H1 (cell line): ENCODE data around the gene LRRC9. TPM values are rescaled to one million over a fixed set of nuclear protein-coding genes. Genes with fewer than 3 reads are reported as not detected.

ENCODE experiments used
- CTCF ChIA-PET: fragments of 300-600 bp; sonication (Branson Sonifier 250); formaldehyde crosslinking; loops from one replicate; lab custom pipeline; 2021; ENCODE audit not compliant: partially characterized antibody; lab: Charles Lee
- POLR2A ChIA-PET: fragments of 300-600 bp; sonication (Branson Sonifier 250); formaldehyde crosslinking; loops from one replicate; lab custom pipeline; 2021; ENCODE audit warnings: inconsistent platforms; ENCODE audit not compliant: partially characterized antibody; lab: Charles Lee
- DNase-seq, 2 experiments: peaks; one replicate each; pipeline versions ENCODE4 v3.0.0 to v3.0.0-alpha.2; 2010 to 2022; ENCODE audit warnings: low spot score in 2 of 2, low read depth in 1 of 2, mixed read lengths in 1 of 2
- FAIRE-seq: peaks from 2 replicates; lab custom pipeline; 2011; peaks lifted over from hg19 to GRCh38; lab: Jason Lieb, UNC
- H2AFZ ChIP-seq: 2 replicates; pipeline ENCODE4 v1.8.1; 2012; ENCODE audit warnings: low read length, inconsistent platforms
- H2AK5ac ChIP-seq: 2 replicates; pipeline ENCODE4 v1.6.1; 2013; ENCODE audit warnings: low read depth, low read length
- H2BK120ac ChIP-seq: replicated peaks from 2 replicates; pipeline ENCODE3; 2013; ENCODE audit warnings: low read depth, low read length, inconsistent platforms
- H2BK12ac ChIP-seq: 2 replicates; pipeline ENCODE4 v1.6.1; 2013; ENCODE audit warnings: low read depth, low read length
- H2BK15ac ChIP-seq: 2 replicates; pipeline ENCODE4 v1.6.1; 2013; ENCODE audit warnings: low read length
- H2BK20ac ChIP-seq: 2 replicates; pipeline ENCODE4 v1.6.1; 2013; ENCODE audit warnings: low read length
- H2BK5ac ChIP-seq: 2 replicates; pipeline ENCODE4 v1.6.1; 2013; ENCODE audit warnings: low read depth, low read length
- H3K14ac ChIP-seq: 2 replicates; pipeline ENCODE4 v1.6.1; 2013; ENCODE audit warnings: inconsistent platforms; ENCODE audit not compliant: insufficient read length
- H3K18ac ChIP-seq: 2 replicates; pipeline ENCODE4 v1.6.1; 2013; ENCODE audit warnings: low read length; ENCODE audit errors: extremely low read depth
- H3K23ac ChIP-seq: 2 replicates; pipeline ENCODE4 v1.6.1; 2013; ENCODE audit warnings: inconsistent platforms; ENCODE audit not compliant: insufficient read length
- H3K23me2 ChIP-seq: 2 replicates; pipeline ENCODE4 v1.6.1; 2013; ENCODE audit warnings: low read depth, low read length
- H3K27ac ChIP-seq: 2 replicates; pipeline ENCODE4 v1.6.1; 2011; ENCODE audit warnings: low read depth, low read length, inconsistent platforms
- H3K27me3 ChIP-seq, 4 experiments: replicated peaks in 1 of 4; 1 replicate in 1 of 4; 2 replicates in 3 of 4; pipeline versions ENCODE4 v1.6.1 to v1.8.1; 2011 to 2013; ENCODE audit warnings: low read length in 3 of 4, mild to moderate bottlenecking in 3 of 4, inconsistent platforms in 2 of 4, mixed read lengths in 2 of 4, moderate library complexity in 1 of 4; ENCODE audit not compliant: control insufficient read depth in 3 of 4, insufficient read depth in 3 of 4; ENCODE audit errors: extremely low read depth in 1 of 4
- H3K36me3 ChIP-seq, 4 experiments: 2 replicates each; pipeline versions ENCODE4 v1.6.1 to v1.8.1; 2011 to 2013; ENCODE audit warnings: mild to moderate bottlenecking in 4 of 4, low read length in 3 of 4, moderate library complexity in 2 of 4, control low read depth in 1 of 4, inconsistent platforms in 1 of 4; ENCODE audit not compliant: insufficient read depth in 4 of 4, control insufficient read depth in 2 of 4
- H3K4ac ChIP-seq: replicated peaks from 2 replicates; pipeline ENCODE3; 2013; ENCODE audit warnings: low read length, low read depth, mixed read lengths, inconsistent platforms; ENCODE audit not compliant: insufficient read length
- H3K4me1 ChIP-seq, 4 experiments: replicated peaks in 1 of 4; 1 replicate in 1 of 4; 2 replicates in 3 of 4; pipeline versions ENCODE4 v1.6.1 to v1.8.1; 2011 to 2013; ENCODE audit warnings: low read length in 3 of 4, inconsistent platforms in 2 of 4, mixed read lengths in 1 of 4; ENCODE audit not compliant: insufficient read depth in 4 of 4, control insufficient read depth in 3 of 4
- H3K4me2 ChIP-seq, 2 experiments: 2 replicates each; pipeline versions ENCODE4 v1.6.1 to v1.8.1; 2011 to 2013; ENCODE audit warnings: low read depth in 2 of 2, low read length in 2 of 2, control low read depth in 1 of 2, inconsistent platforms in 1 of 2, mild to moderate bottlenecking in 1 of 2; ENCODE audit not compliant: insufficient read depth in 1 of 2
- H3K4me3 ChIP-seq, 4 experiments: fragments of 200-600, 300-600 bp in 1 of 4; sonication (generic), shearing (Covaris generic), sonication (Bioruptor Twin) in 1 of 4; 2 replicates each; pipeline versions ENCODE4 v1.5.1 to v1.8.1; 2011 to 2016; ENCODE audit warnings: low read length in 4 of 4, low read depth in 3 of 4, control low read depth in 2 of 4, inconsistent platforms in 2 of 4, mild to moderate bottlenecking in 2 of 4, mixed read lengths in 1 of 4, moderate library complexity in 1 of 4; ENCODE audit not compliant: insufficient read depth in 2 of 4; ENCODE audit errors: extremely low read depth in 1 of 4
- H3K56ac ChIP-seq: replicated peaks from 2 replicates; pipeline ENCODE3; 2013; ENCODE audit warnings: low read depth, mild to moderate bottlenecking, mixed read lengths, low read length, inconsistent platforms; ENCODE audit not compliant: insufficient read length
- H3K79me1 ChIP-seq: 2 replicates; pipeline ENCODE4 v1.6.1; 2013; ENCODE audit warnings: low read depth, low read length, control low read depth
- H3K79me2 ChIP-seq, 2 experiments: 2 replicates each; pipeline versions ENCODE4 v1.6.1 to v1.8.1; 2012 to 2013; ENCODE audit warnings: low read length in 2 of 2, mild to moderate bottlenecking in 2 of 2, inconsistent platforms in 1 of 2; ENCODE audit not compliant: insufficient read depth in 2 of 2, control insufficient read depth in 1 of 2
- H3K9ac ChIP-seq, 4 experiments: replicated peaks in 1 of 4; 1 replicate in 1 of 4; 2 replicates in 3 of 4; pipeline versions ENCODE4 v1.6.1 to v1.8.1; 2011 to 2013; ENCODE audit warnings: low read depth in 3 of 4, low read length in 3 of 4, control low read depth in 2 of 4, mild to moderate bottlenecking in 2 of 4, moderate library complexity in 2 of 4, inconsistent platforms in 1 of 4; ENCODE audit errors: extremely low read depth in 1 of 4
- H3K9me3 ChIP-seq, 2 experiments: 2 replicates each; pipeline versions ENCODE4 v1.6.1 to v1.8.1; 2012 to 2013; ENCODE audit warnings: mild to moderate bottlenecking in 2 of 2, moderate library complexity in 2 of 2, control low read depth in 1 of 2, inconsistent platforms in 1 of 2, low read depth in 1 of 2, low read length in 1 of 2, mixed read lengths in 1 of 2; ENCODE audit not compliant: insufficient read depth in 2 of 2
- H4K20me1 ChIP-seq, 2 experiments: replicated peaks in 1 of 2; 2 replicates each; pipeline versions ENCODE3 to v1.8.1; 2011 to 2013; ENCODE audit warnings: inconsistent platforms in 2 of 2, low read length in 2 of 2, mild to moderate bottlenecking in 1 of 2; ENCODE audit not compliant: insufficient read depth in 2 of 2, control insufficient read depth in 1 of 2
- H4K5ac ChIP-seq: 2 replicates; pipeline ENCODE4 v1.6.1; 2013; ENCODE audit warnings: low read length, low read depth, mixed read lengths, inconsistent platforms; ENCODE audit not compliant: insufficient read length
- H4K8ac ChIP-seq: 2 replicates; pipeline ENCODE4 v1.8.0; 2013; ENCODE audit warnings: mild to moderate bottlenecking, moderate library complexity, low read length, inconsistent platforms; ENCODE audit not compliant: insufficient read depth; ENCODE audit errors: extremely low read depth
- H4K91ac ChIP-seq: replicated peaks from 2 replicates; pipeline ENCODE3; 2013; ENCODE audit warnings: low read length, mixed read lengths, inconsistent platforms; ENCODE audit not compliant: insufficient read length
- CBX5 ChIP-seq: fragments of 300-800, 300-1000 bp; sonication (generic); IDR thresholded peaks from 2 replicates; pipeline ENCODE4 v1.7.1; 2016; ENCODE audit warnings: antibody characterized with exemption, low read length, low read depth
- CREB1 ChIP-seq: IDR thresholded peaks from 2 replicates; pipeline ENCODE4 v1.6.1; 2012; ENCODE audit warnings: inconsistent platforms
- GTF2F1 ChIP-seq: IDR thresholded peaks from 2 replicates; pipeline ENCODE4 v1.6.1; 2012; ENCODE audit warnings: low read depth, low read length, improper control_type of control experiment, borderline replicate concordance
- JUN ChIP-seq: IDR thresholded peaks from 2 replicates; pipeline ENCODE4 v1.6.1; 2011; ENCODE audit warnings: low read depth, mild to moderate bottlenecking, improper control_type of control experiment, low read length
- KDM5A ChIP-seq: fragments of 200-600 bp; IDR thresholded peaks from 2 replicates; pipeline ENCODE4 v1.7.1; 2012; ENCODE audit warnings: mild to moderate bottlenecking, low read length, inconsistent platforms, mixed read lengths
- PHF8 ChIP-seq: fragments of 200-600 bp; sonication (generic); conservative IDR thresholded peaks from 2 replicates; pipeline ENCODE4 v1.7.1; 2012; ENCODE audit warnings: low read depth, mild to moderate bottlenecking, inconsistent platforms, low read length, moderate library complexity
- POLR2AphosphoS5 ChIP-seq: IDR thresholded peaks from 2 replicates; pipeline ENCODE4 v1.6.1; 2011; ENCODE audit warnings: low read depth, low read length
- RXRA ChIP-seq: IDR thresholded peaks from 2 replicates; pipeline ENCODE4 v1.6.1; 2011; ENCODE audit warnings: low read depth, mild to moderate bottlenecking, low read length, moderate library complexity; ENCODE audit not compliant: insufficient read depth
- SRF ChIP-seq: IDR thresholded peaks from 2 replicates; pipeline ENCODE4 v1.6.1; 2011; ENCODE audit warnings: mild to moderate bottlenecking, low read depth, low read length, moderate library complexity
- TEAD4 ChIP-seq: IDR thresholded peaks from 2 replicates; pipeline ENCODE4 v1.6.1; 2012; ENCODE audit warnings: low read depth, low read length, inconsistent platforms, mixed read lengths
- WGBS, 2 experiments: shearing (Covaris generic) in 1 of 2; methylation state at CpG; one replicate each; pipeline versions ENCODE4 v1.1.6 to v1.1.7; 2013 to 2015; ENCODE audit warnings: low lambda C conversion rate in 2 of 2, mixed read lengths in 2 of 2, inconsistent platforms in 1 of 2, low coverage in 1 of 2, missing lambda C conversion rate in 1 of 2; ENCODE audit not compliant: insufficient replicate concordance in 2 of 2, insufficient coverage in 1 of 2, insufficient read length in 1 of 2; ENCODE audit errors: extremely low coverage in 1 of 2, missing lambda C conversion rate in 1 of 2; 5-methylcytosine and 5-hydroxymethylcytosine counted together
- polyA plus RNA-seq, 7 experiments: library from polyadenylated mRNA; depleted of rRNA in 3 of 7; stranded (reverse) in 5 of 7; unstranded in 2 of 7; fragments of >200 nt in 5 of 7; fragments of 200-250 nt in 2 of 7; gene quantifications; 1 replicate in 5 of 7; 2 replicates in 1 of 7; 4 replicates in 1 of 7; pipeline versions ENCODE4 v1.2.1 to v1.2.3, GENCODE V29; 2011 to 2013; ENCODE audit warnings: missing spikeins in 2 of 7, mixed read lengths in 2 of 7
- total RNA-seq: library from RNA; stranded (reverse); fragmentation: NEBNext Ultra II Directional; extraction: Animal tissue kit (Norgen Biotek cat#: 25700); gene quantifications from 2 replicates; pipeline ENCODE4 v1.2.1, GENCODE V29; 2021
- TF ChIP-seq, protein P1 (sequence below), 3 experiments: IDR thresholded peaks; 1 replicate in 2 of 3; 2 replicates in 1 of 3; pipeline versions ENCODE4 v1.5.1 to v1.6.1; 2011; ENCODE audit warnings: low read length in 3 of 3, mild to moderate bottlenecking in 3 of 3, inconsistent platforms in 2 of 3, low read depth in 1 of 3, moderate library complexity in 1 of 3; ENCODE audit not compliant: insufficient read depth in 1 of 3; ENCODE audit errors: control extremely low read depth in 1 of 3
- TF ChIP-seq, protein P2 (sequence below): IDR thresholded peaks from 2 replicates; pipeline ENCODE4 v1.6.1; 2011; ENCODE audit warnings: low read length, improper control_type of control experiment

Gene LRRC9
- total and polyA plus RNA-seq, 2 of the 8 experiments (the other 6 are each of a cell fraction or from before 2014, with no cell fraction given): 0.12 to 0.84 TPM

DNA sequence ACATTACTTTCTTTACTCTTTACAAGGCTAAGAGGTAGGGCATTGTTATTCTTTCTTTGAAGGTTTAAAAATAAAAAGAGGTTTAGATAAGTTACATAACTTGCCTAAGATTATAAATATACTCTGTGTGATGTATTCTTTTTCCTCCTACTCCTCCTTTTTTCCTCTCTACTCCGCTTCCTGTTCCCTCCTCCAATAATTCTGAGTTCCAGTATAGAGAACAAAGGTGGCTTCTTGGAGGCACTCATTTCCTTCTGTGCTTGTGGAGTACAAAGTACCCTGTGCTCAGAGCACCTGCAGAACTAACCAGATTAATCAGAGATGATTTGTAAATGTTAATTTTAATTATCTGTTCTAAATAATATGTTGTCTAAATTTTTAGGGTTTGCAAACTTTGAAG is 11.3 kb downstream of the LRRC9 start:
- Histone ChIP-seq H3K4me3 (no peak overlapping the region), H3K79me1 (no peaks in the 10 kb centered on the region), H3K36me3 (no peaks in the 10 kb centered on the region), H3K4me2 (no peak overlapping the region), H3K23me2 (no peaks in the 10 kb centered on the region), H3K27me3 (no peaks in the 10 kb centered on the region), H3K18ac (no peak overlapping the region), H4K8ac (no peak overlapping the region), H3K14ac (no peak overlapping the region), H3K79me2 (no peaks in the 10 kb centered on the region), H2BK15ac (no peak overlapping the region), H3K9me3 (no peaks in the 10 kb centered on the region), H3K23ac (no peak overlapping the region), H2BK5ac (no peak overlapping the region), H4K91ac (no peak overlapping the region), H2BK12ac (no peak overlapping the region), H3K9ac (no peak overlapping the region), H4K5ac (no peak overlapping the region), H4K20me1 (no peaks in the 10 kb centered on the region), H3K56ac (no peak overlapping the region), H2AK5ac (no peak overlapping the region), H2BK120ac (no peak overlapping the region), H2AFZ (no peak overlapping the region), H3K4me1 (no peaks in the 10 kb centered on the region), H3K27ac (no peak overlapping the region), H3K4ac (no peak overlapping the region), H2BK20ac (no peak overlapping the region)
- FAIRE-seq: no peak
- DNase-seq: no peak
- WGBS, 2 experiments: 94% methylated on average over 1 of the region's 1 CpG; no CpG with 5 or more reads in 1 of the 2 experiments
- POLR2A ChIA-PET: no interaction called here
- CTCF ChIA-PET: no interaction called here
- TF ChIP-seq GTF2F1: no peak
- TF ChIP-seq, protein P1, sequence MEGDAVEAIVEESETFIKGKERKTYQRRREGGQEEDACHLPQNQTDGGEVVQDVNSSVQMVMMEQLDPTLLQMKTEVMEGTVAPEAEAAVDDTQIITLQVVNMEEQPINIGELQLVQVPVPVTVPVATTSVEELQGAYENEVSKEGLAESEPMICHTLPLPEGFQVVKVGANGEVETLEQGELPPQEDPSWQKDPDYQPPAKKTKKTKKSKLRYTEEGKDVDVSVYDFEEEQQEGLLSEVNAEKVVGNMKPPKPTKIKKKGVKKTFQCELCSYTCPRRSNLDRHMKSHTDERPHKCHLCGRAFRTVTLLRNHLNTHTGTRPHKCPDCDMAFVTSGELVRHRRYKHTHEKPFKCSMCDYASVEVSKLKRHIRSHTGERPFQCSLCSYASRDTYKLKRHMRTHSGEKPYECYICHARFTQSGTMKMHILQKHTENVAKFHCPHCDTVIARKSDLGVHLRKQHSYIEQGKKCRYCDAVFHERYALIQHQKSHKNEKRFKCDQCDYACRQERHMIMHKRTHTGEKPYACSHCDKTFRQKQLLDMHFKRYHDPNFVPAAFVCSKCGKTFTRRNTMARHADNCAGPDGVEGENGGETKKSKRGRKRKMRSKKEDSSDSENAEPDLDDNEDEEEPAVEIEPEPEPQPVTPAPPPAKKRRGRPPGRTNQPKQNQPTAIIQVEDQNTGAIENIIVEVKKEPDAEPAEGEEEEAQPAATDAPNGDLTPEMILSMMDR (IDR thresholded peaks at IDR 0.05; ENCODE audit: control extremely low read depth in 1 of 3, insufficient read depth in 1 of 3, low read depth in 1 of 3, low read length in 3 of 3): no peak
- no peak for TF ChIP-seq CBX5
- no peak for TF ChIP-seq CREB1
- TF ChIP-seq RXRA: no peak
- no peak for TF ChIP-seq SRF
- TF ChIP-seq JUN: no peak
- TF ChIP-seq, protein P2, sequence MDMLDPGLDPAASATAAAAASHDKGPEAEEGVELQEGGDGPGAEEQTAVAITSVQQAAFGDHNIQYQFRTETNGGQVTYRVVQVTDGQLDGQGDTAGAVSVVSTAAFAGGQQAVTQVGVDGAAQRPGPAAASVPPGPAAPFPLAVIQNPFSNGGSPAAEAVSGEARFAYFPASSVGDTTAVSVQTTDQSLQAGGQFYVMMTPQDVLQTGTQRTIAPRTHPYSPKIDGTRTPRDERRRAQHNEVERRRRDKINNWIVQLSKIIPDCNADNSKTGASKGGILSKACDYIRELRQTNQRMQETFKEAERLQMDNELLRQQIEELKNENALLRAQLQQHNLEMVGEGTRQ: no peak
- TF ChIP-seq POLR2AphosphoS5: no peak
- no peak for TF ChIP-seq KDM5A
- no peak for TF ChIP-seq PHF8
- TF ChIP-seq TEAD4: no peak
